Endothelial cell of umbilical vein (primary cell): ENCODE data around the gene PMVK. TPM values are rescaled to one million over a fixed set of nuclear protein-coding genes. Genes with fewer than 3 reads are reported as not detected.
A peak's percentile ranks its signal among the peaks of the same experiment; 100 is the strongest.

Experiments used
- BruUV-seq: library from RNA; stranded (reverse); fragments of 400-500 nt; replicated peaks from 2 replicates; lab custom pipeline; 2021; lab: Mats Ljungman, UMichigan
- CTCF ChIA-PET: fragments of 300-600, 350-600 bp; sonication (Branson Sonifier 250); formaldehyde crosslinking; loops from one replicate; lab custom pipeline; 2021; ENCODE audit warnings: antibody characterized with exemption, inconsistent platforms; lab: Charles Lee
- POLR2A ChIA-PET: fragments of 300-600, 350-600 bp; sonication (Branson Sonifier 250); formaldehyde crosslinking; loops from one replicate; lab custom pipeline; 2021; ENCODE audit warnings: antibody characterized with exemption, inconsistent platforms; lab: Charles Lee
- DNase-seq: peaks from one replicate; pipeline ENCODE4 v3.0.0-alpha.2; 2011; ENCODE audit warnings: low read depth, low spot score
- FAIRE-seq: peaks from 2 replicates; lab custom pipeline; 2011; peaks lifted over from hg19 to GRCh38; lab: Jason Lieb, UNC
- H2AFZ ChIP-seq: 2 replicates; pipeline ENCODE4 v1.6.0; 2012; ENCODE audit warnings: low read depth, low read length, control low read depth, inconsistent platforms
- H3K27ac ChIP-seq: 2 replicates; pipeline ENCODE4 v1.5.1; 2011; ENCODE audit warnings: low read depth, mild to moderate bottlenecking, control low read depth, low read length, moderate library complexity; ENCODE audit not compliant: insufficient read depth
- H3K27me3 ChIP-seq, 2 experiments: 2 replicates each; pipeline versions ENCODE4 v1.6.0 to v1.6.1; 2011; ENCODE audit warnings: low read length in 2 of 2, mixed read lengths in 1 of 2; ENCODE audit not compliant: control insufficient read depth in 2 of 2, insufficient read depth in 2 of 2
- H3K36me3 ChIP-seq, 2 experiments: 2 replicates in 1 of 2; 3 replicates in 1 of 2; pipeline ENCODE4 v1.5.1; 2011; ENCODE audit warnings: low read length in 2 of 2, mild to moderate bottlenecking in 1 of 2, moderate library complexity in 1 of 2; ENCODE audit not compliant: control insufficient read depth in 2 of 2, insufficient read depth in 2 of 2; ENCODE audit errors: extremely low read depth in 1 of 2
- H3K4me1 ChIP-seq: 3 replicates; pipeline ENCODE4 v1.5.1; 2011; ENCODE audit warnings: mild to moderate bottlenecking, low read length; ENCODE audit not compliant: control insufficient read depth, insufficient read depth; ENCODE audit errors: extremely low read depth
- H3K4me2 ChIP-seq: 2 replicates; pipeline ENCODE4 v1.6.1; 2011; ENCODE audit warnings: low read length, control low read depth, mixed read lengths; ENCODE audit not compliant: insufficient read depth
- H3K4me3 ChIP-seq, 3 experiments: fragments of 200-600 bp in 1 of 3; sonication (generic), shearing (Covaris generic) in 1 of 3; replicated peaks in 1 of 3; 2 replicates each; pipeline ENCODE4 v1.5.1; 2011 to 2016; ENCODE audit warnings: control low read depth in 3 of 3, low read length in 3 of 3, mild to moderate bottlenecking in 2 of 3, inconsistent platforms in 1 of 3, low read depth in 1 of 3, moderate library complexity in 1 of 3; ENCODE audit not compliant: insufficient read depth in 1 of 3
- H3K79me2 ChIP-seq: 2 replicates; pipeline ENCODE4 v1.6.0; 2012; ENCODE audit warnings: low read length, inconsistent platforms; ENCODE audit not compliant: control insufficient read depth, insufficient read depth
- H3K9ac ChIP-seq: replicated peaks from 2 replicates; pipeline ENCODE3; 2011; ENCODE audit warnings: low read length, control low read depth; ENCODE audit not compliant: insufficient read depth; ENCODE audit errors: extremely low read depth
- H3K9me1 ChIP-seq: replicated peaks from 3 replicates; pipeline ENCODE4 v1.6.0; 2011; ENCODE audit warnings: mild to moderate bottlenecking, low read length; ENCODE audit not compliant: control insufficient read depth, insufficient read depth; ENCODE audit errors: extremely low read depth
- H3K9me3 ChIP-seq: replicated peaks from 2 replicates; pipeline ENCODE4 v1.5.1; 2012; ENCODE audit warnings: low read length, inconsistent platforms; ENCODE audit not compliant: control insufficient read depth, insufficient read depth
- H4K20me1 ChIP-seq: replicated peaks from 2 replicates; pipeline ENCODE3; 2011; ENCODE audit warnings: mild to moderate bottlenecking, low read length; ENCODE audit not compliant: control insufficient read depth, insufficient read depth; ENCODE audit errors: extremely low read depth
- CTCF ChIP-seq, 2 donors: IDR thresholded peaks; 1 replicate in 1 of 2; 2 replicates in 1 of 2; pipeline ENCODE4 v1.5.1; 2011; ENCODE audit warnings: low read length in 2 of 2, mild to moderate bottlenecking in 2 of 2, moderate library complexity in 2 of 2, control low read depth in 1 of 2, inconsistent platforms in 1 of 2, low read depth in 1 of 2; ENCODE audit not compliant: insufficient read depth in 1 of 2; ENCODE audit errors: extremely low read depth in 1 of 2
- EZH2 ChIP-seq: IDR thresholded peaks from 2 replicates; pipeline ENCODE4 v1.6.1; 2012; ENCODE audit warnings: borderline replicate concordance, low read depth, mild to moderate bottlenecking, moderate library complexity, low read length, inconsistent platforms; ENCODE audit not compliant: severe bottlenecking
- FOS ChIP-seq: IDR thresholded peaks from 2 replicates; pipeline ENCODE4 v1.6.1; 2011; ENCODE audit warnings: mild to moderate bottlenecking, low read length, moderate library complexity, borderline replicate concordance; ENCODE audit not compliant: insufficient read depth
- GATA2 ChIP-seq: IDR thresholded peaks from 2 replicates; pipeline ENCODE4 v1.7.0; 2011; ENCODE audit warnings: low read depth, mild to moderate bottlenecking, moderate library complexity, mixed read lengths, low read length; ENCODE audit not compliant: insufficient read length, insufficient read depth
- JUN ChIP-seq: IDR thresholded peaks from 2 replicates; pipeline ENCODE4 v1.6.1; 2011; ENCODE audit warnings: borderline replicate concordance, low read depth; ENCODE audit not compliant: insufficient read length, insufficient read depth
- MAX ChIP-seq: IDR thresholded peaks from 2 replicates; pipeline ENCODE4 v1.6.1; 2011; ENCODE audit not compliant: insufficient read depth, insufficient read length
- MYC ChIP-seq: IDR thresholded peaks from one replicate; pipeline ENCODE4 v1.6.1; 2011; ENCODE audit warnings: mild to moderate bottlenecking, low read depth, low read length
- POLR2A ChIP-seq: IDR thresholded peaks from 2 replicates; pipeline ENCODE4 v1.6.1; 2012; ENCODE audit warnings: low read depth, mild to moderate bottlenecking, control low read depth, low read length
- POLR2AphosphoS5 ChIP-seq: IDR thresholded peaks from 2 replicates; pipeline ENCODE4 v1.6.1; 2012; ENCODE audit warnings: low read depth, mild to moderate bottlenecking, control low read depth, low read length, moderate library complexity; ENCODE audit not compliant: insufficient read depth
- dilution Hi-C: fragments of 300-500 bp; cut with MboI; formaldehyde crosslinking; loops from one replicate; pipeline ENCODE4 v1.15.0; 2019; ENCODE audit warnings: low sequenced_read_pairs; ENCODE audit not compliant: extremely low pct_ligation_motif_present
- intact Hi-C: fragments of 100-400 bp; cut with micrococcal nuclease; formaldehyde crosslinking; loops from one replicate; pipeline ENCODE4 v1.10.0; 2022
- polyA plus RNA-seq, 4 experiments: library from polyadenylated mRNA; depleted of rRNA in 3 of 4; stranded (reverse) in 3 of 4; unstranded in 1 of 4; fragments of >200 nt; gene quantifications; 2 replicates each; pipeline versions ENCODE4 v1.2.1 to v1.2.3, GENCODE V29; 2011 to 2012; ENCODE audit warnings: missing spikeins in 1 of 4
- total RNA-seq: library from RNA; stranded (reverse); gene quantifications from 2 replicates; pipeline ENCODE4 v1.2.3, GENCODE V29; 2021

Gene PMVK
- total and polyA plus RNA-seq, 2 donors (not counting 3 experiments of a cell fraction or from before 2014, with no cell fraction given), result 22.6 to 32.7 TPM

- H3K9ac ChIP-seq, result peak overlapping the region; percentile 79
- FAIRE-seq, result no peak
- no peaks in the 10 kb centered on the region for H3K27me3 ChIP-seq
- H3K4me2 ChIP-seq, result peak overlapping the region; percentile 88
- intact Hi-C loops, result loop anchor here (1.0 kb wide), 2 partner anchors 10 to 22 kb away; partner anchors contain the start of gene CKS1B
- H3K79me2 ChIP-seq, result peaks cover 23% of the 10 kb centered on the region
- no peaks in the 10 kb centered on the region for H3K9me3 ChIP-seq
- peak overlapping the region; percentile 39 for H3K27ac ChIP-seq
- H3K4me1 ChIP-seq, result peaks cover 11% of the 10 kb centered on the region
- TF ChIP-seq POLR2A (no peak), MAX (no peak), FOS (no peak), EZH2 (no peak), POLR2AphosphoS5 (no peak), GATA2 (no peak), JUN (no peak), MYC (no peak), CTCF (IDR thresholded peaks at IDR 0.05; ENCODE audit: extremely low read depth in 1 of 2, insufficient read depth in 1 of 2, low read depth in 1 of 2, low read length in 2 of 2) (no peak)
- DNase-seq, result no peak
- no TSS peak for BruUV-seq
- dilution Hi-C loops, result no loop called here
- H3K36me3 ChIP-seq, result peaks cover 3 to 13% of the 10 kb centered on the region in 2 experiments
- peak overlapping the region; percentile 56 for H2AFZ ChIP-seq
- H3K9me1 ChIP-seq, result no peaks in the 10 kb centered on the region
- H3K4me3 ChIP-seq, result peak overlapping the region; percentile 67 to 98 (median 92)
- no peaks in the 10 kb centered on the region for H4K20me1 ChIP-seq
- POLR2A ChIA-PET, result interaction anchor here (0.7 to 1.4 kb wide), 2 partner anchors 10 kb away, joined by 4 read pairs; partner anchors contain the start of gene LENEP
- CTCF ChIA-PET, result interaction anchor here (0.6 to 1.8 kb wide), 15 partner anchors 9 to 87 kb away, joined by 3 to 8 read pairs (median 4); partner anchors contain the start of genes ADAM15, CKS1B, EFNA4 and LENEP
These were observed 47.4 kb upstream of the PMVK start for GRCh38 chr1:154983776-154984466.
